Stimulated activated CD4-positive, alpha-beta T cell treated with anti-CD3 and anti-CD28 coated beads, Interleukin-4, amount 100 ng/mL, for 1 hour (primary cell): ENCODE data around the gene ADAMTS12.
"Not testable (repeated sequence)": the region's sequence is repeated elsewhere in the genome, so short reads cannot be mapped to it uniquely, and the experiment has no call there.

Source experiments
- DNase-seq: peaks from one replicate; pipeline ENCODE4 v3.0.0-alpha.2; 2020

Gene ADAMTS12

GRCh38 chr5:33563983-33564908 is 327.5 kb downstream of the ADAMTS12 start:
- no peak for DNase-seq

GRCh38 chr5:33563530-33563929 is 328.3 kb downstream of the ADAMTS12 start:
- DNase-seq = no peak

GRCh38 chr5:33558489-33558888 is 333.3 kb downstream of the ADAMTS12 start:
- no peak for DNase-seq

GRCh38 chr5:33557605-33558004 is 334.2 kb downstream of the ADAMTS12 start:
- no peak for DNase-seq

- DNase-seq = no peak
Measured at GRCh38 chr5:33556330-33557328, 335.2 kb downstream of the ADAMTS12 start.

GRCh38 chr5:33549982-33550567 is 341.7 kb downstream of the ADAMTS12 start:
- no peak for DNase-seq

GRCh38 chr5:33539790-33540189 is 352.0 kb downstream of the ADAMTS12 start:
- DNase-seq = not testable (repeated sequence)

GRCh38 chr5:33539212-33539611 is 352.6 kb downstream of the ADAMTS12 start:
- DNase-seq = no peak

GRCh38 chr5:33538201-33538600 is 353.6 kb downstream of the ADAMTS12 start:
- DNase-seq = no peak

GRCh38 chr5:33537240-33537639 is 354.6 kb downstream of the ADAMTS12 start:
- DNase-seq = no peak

- no peak for DNase-seq
Measured at GRCh38 chr5:33536802-33537201, 355.0 kb downstream of the ADAMTS12 start.

- no peak for DNase-seq
Measured at GRCh38 chr5:33531824-33532223, 360.0 kb downstream of the ADAMTS12 start.

- no peak for DNase-seq
Measured at GRCh38 chr5:33531037-33531298, 360.8 kb downstream of the ADAMTS12 start.

- DNase-seq = no peak
Measured at GRCh38 chr5:33530183-33531036, 361.4 kb downstream of the ADAMTS12 start.

- no peak for DNase-seq
Measured at GRCh38 chr5:33527696-33528095, 364.1 kb downstream of the ADAMTS12 start.

GRCh38 chr5:33526755-33527154 is 365.0 kb downstream of the ADAMTS12 start:
- no peak for DNase-seq

GRCh38 chr5:33524476-33524875 is 367.3 kb downstream of the ADAMTS12 start:
- DNase-seq = no peak

- no peak for DNase-seq
Measured at GRCh38 chr5:33523208-33523771, 368.5 kb downstream of the ADAMTS12 start.

GRCh38 chr5:33516421-33516820 is 375.4 kb downstream of the ADAMTS12 start:
- DNase-seq = no peak

- not testable (repeated sequence) for DNase-seq
Measured at GRCh38 chr5:33515366-33515765, 376.4 kb downstream of the ADAMTS12 start.

- no peak for DNase-seq
Measured at GRCh38 chr5:33513462-33514185, 378.2 kb downstream of the ADAMTS12 start.
